ENCODE results near the gene FBXW10.
"Not testable (repeated sequence)": the region's sequence is repeated elsewhere in the genome, so short reads cannot be mapped to it uniquely, and the experiment has no call there.

GRCh38 chr17:18723509-18723908, 20.3 kb upstream of the FBXW10 start:
- TF ChIP-seq CTCF, EP300 (IDR thresholded peaks at IDR 0.05): not testable (repeated sequence)

All from tibial nerve (tissue), 4 donors.